Measurements from ENCODE around the gene RIC3.

Gene RIC3

GRCh38 chr11:8066911-8067455 is 101.8 kb downstream of the RIC3 start:
- no peak for DNase-seq (ENCODE audit: low read depth)

GRCh38 chr11:8066036-8066910 is 102.6 kb downstream of the RIC3 start:
- no peak for DNase-seq (ENCODE audit: low read depth)

DNA sequence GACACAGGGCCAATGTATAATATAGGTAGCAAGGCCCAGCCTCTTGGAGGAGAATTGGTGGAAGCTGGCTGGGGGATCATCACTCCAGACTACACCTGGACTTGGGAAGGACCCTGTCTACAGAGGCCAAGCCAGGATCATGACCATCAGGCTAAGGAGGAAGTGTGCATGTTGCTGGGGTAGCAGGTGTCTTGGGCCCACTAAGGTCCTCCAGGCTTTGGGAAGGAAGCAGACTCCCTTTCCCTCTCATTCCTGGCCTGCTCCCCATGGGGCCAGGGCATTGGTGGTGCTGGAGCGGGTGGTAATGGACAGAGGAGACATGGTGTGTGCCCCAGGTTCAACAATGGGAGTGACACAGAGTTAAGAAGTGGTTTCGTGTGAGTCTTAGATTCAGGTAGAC is 103.8 kb downstream of the RIC3 start:
- no peak for DNase-seq (ENCODE audit: low read depth)

GRCh38 chr11:8063324-8063723 is 105.5 kb downstream of the RIC3 start:
- DNase-seq (ENCODE audit: low read depth), result no peak

DNA sequence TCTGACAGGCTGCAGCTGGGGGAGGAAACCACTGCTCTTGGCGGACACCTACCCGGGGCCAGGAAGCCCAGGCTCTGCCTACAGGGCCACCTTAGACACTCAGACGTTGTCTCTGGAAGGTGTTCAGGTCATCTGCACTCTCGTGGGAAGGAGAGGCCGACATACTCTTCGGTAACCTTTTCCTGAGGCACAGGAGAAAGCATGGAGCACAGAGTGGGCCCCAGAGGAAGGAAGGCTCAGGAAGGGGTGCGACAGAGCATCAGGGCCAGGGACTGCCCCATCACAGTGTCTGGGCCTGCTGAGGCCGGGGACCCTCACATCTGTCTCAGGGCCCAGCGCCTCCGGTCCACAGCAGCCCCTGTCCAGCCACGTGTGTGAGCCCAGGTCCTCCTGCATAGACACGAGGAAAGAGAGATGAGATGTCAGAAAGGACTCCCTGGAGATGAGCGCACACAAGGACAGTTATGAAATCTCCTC is 106.0 kb downstream of the RIC3 start:
- no peak for DNase-seq (ENCODE audit: low read depth)

GRCh38 chr11:8061555-8062428 is 107.0 kb downstream of the RIC3 start:
- no peak for DNase-seq (ENCODE audit: low read depth)

DNA sequence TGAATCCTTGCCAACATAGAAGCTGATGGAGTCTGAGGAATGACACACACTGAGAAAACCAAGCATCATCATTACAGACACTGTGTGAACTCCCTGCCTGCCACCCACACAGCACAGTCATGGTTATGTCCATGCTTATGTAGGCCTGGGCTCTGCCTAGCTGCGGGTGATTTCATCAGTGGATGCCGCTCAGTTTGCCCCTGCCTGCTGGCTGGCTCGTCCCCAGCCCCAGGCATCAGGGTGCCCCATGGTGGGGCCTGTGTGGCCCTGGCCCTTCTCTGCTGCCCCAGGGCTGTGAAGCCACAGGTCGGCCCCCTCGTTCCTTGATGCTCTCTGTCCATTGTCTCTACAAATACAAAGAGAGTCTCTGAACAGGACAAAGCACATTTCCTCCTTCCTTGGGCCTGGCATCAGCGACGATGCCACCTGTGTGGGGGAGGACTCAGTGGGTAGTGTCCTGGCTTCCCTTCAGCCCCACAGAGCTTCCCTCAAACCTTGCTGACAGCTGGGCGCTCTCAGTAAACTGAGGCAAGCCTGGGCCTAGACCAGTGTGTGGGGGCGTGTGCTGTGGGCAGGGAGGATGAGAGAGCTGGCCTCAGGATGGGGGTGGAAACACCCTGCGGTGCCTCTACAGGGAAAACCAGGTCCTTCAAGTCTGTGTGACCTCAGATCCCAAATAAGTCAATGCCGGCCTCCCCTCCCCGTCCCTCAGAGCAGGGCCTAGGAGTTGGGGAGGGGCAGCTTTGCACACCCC is 107.8 kb downstream of the RIC3 start:
- DNase-seq (ENCODE audit: low read depth), result no peak

DNA sequence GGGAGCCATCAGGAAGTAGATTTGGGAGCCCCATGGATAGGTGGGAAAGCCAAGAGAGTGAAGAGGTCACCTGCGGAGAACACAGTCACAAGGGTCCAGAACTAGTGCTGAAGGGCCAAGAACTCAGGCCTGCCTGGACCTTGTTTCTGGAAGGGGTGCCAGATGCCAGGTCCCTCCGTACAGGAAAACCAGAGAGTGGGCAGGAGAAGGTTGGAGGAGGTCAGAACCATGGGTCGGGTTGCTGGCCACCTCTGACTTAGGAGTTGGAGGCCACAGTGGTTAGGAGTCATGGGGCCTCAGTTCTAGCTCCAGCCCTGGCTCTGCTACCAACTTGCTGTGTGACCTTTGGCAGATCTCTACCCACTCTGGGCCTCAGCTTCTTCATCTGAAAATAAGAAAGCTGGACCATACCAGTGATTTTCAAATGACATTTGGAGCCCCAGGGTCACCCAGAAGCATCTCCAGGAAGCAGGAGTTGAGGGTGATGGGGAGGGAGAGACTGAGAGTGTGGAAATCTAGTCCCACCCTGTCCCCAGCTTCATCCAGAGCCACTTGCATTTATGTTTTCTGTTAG is 108.6 kb downstream of the RIC3 start:
- no peak for DNase-seq (ENCODE audit: low read depth)

DNA sequence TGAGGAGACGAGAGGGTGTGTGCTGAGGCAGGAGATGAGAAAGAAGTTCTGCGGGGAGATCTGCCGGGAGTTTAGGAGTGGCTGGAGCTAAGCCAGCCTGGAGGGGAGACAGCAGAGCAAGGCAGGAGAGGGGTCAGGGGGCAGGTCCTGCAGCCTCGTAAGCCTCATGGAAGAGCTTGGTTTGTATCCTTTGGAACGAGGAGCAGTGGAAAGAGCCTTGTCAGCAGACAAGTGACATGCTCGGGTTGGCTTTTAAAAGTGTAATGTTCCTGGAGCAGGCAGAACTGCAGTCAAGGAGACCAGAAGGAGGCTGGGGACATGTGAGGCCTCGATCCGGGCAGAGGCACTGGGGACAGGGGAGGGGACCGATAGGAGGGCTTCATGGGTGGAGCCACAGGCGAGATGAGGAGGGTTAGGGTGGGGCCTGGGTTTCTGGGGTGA is 109.2 kb downstream of the RIC3 start:
- no peak for DNase-seq (ENCODE audit: low read depth)

DNA sequence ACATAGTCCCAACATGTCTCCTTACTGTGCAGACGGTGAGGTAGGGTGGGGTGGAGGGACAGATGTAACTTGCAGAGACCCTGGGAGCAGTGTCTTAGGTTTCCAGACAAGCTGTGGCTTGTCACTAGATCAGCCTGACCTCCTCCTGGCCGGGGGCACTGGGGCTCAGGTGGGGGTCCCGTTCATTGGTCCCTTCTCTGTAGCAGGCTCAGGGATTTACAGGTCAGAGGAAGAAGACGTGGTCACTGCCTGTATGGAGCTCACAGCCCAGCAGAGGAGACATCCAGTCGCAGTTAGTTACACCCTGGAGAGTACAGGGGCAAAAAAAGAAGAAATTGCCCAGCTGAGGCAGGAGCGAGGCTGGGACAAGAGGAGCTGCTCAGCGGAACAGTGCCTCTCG is 109.8 kb downstream of the RIC3 start:
- DNase-seq (ENCODE audit: low read depth), result no peak

DNA sequence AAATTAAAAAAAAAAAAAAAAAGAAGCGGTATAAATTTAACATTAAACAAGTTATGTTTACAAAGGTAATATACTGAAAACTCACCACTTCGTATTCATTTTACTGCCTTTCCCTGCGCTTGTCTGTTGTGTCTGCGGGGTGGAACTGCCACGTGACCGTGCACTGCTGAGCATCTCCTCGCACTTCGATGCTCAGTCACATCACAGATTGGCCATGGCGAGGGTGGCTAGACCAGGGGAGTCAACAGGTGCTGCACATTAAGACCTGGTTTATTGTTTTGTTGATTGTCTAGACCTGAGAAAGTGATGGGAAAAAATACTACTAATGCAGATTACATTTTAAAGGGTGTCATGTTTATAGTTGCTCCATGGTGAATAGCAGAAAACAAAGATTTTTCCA is 110.6 kb downstream of the RIC3 start:
- no peak for DNase-seq (ENCODE audit: low read depth)

DNA sequence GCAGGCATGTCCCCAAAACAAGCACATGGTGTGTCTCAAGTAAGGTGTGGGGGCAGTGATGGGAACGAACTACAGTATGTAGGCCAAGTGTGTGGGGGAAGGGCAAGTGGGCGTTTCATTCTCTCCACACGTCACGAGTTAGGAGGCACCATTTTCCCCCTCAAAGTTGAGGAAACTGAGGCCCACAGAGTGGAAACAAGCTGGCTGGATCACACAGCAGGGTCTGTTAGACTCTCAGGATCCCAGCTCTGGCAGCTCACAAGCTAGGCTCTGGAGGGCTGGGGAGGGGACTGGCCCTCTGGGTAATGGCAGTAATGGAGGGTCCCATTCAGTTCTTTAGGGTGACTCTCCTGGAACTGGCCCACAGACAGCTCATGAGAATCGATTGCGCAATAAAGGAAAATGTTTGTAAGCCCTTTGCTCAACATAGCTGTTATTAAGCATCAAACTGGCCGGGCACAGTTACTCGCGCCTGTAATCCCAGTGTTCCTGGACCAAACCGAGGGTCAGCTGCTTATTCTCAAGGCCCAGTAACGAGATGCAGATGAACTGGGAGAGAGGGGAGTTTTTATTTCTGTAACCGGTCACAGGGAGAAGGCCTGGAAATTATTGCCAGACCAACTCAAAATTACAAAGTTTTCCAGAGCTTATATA is 111.9 kb downstream of the RIC3 start:
- DNase-seq (ENCODE audit: low read depth), result no peak
